HuH-7.5 (cell line): ENCODE data around the gene C1QTNF4.
A peak's percentile ranks its signal among the peaks of the same experiment; 100 is the strongest.
"Not testable (repeated sequence)": the region's sequence is repeated elsewhere in the genome, so short reads cannot be mapped to it uniquely, and the experiment has no call there.

Experiments
- DNase-seq: peaks from one replicate; pipeline ENCODE4 v3.0.0; 2011; ENCODE audit warnings: low spot score

Gene C1QTNF4

GRCh38 chr11:47593934-47594855 lies at the start of gene C1QTNF4:
C1QTNF4 (minus strand) TSS chr11:47594411; CDS start chr11:47590810, 3,601 bp downstream.
- no peak for DNase-seq

- DNase-seq, result peak; percentile 86
Measured at GRCh38 chr11:47642099-47642855, 48.1 kb upstream of the C1QTNF4 start, which contains the start of gene MTCH2. MTCH2 (minus strand) TSS chr11:47642559; CDS start chr11:47642465, 94 bp downstream.

GRCh38 chr11:47641600-47642098 lies 47.4 kb upstream of the C1QTNF4 start:
- DNase-seq, result no peak

- DNase-seq, result not testable (repeated sequence)
Measured at GRCh38 chr11:47640506-47640905, 46.3 kb upstream of the C1QTNF4 start.

- DNase-seq, result not testable (repeated sequence)
Measured at GRCh38 chr11:47636331-47636730, 42.1 kb upstream of the C1QTNF4 start.

GRCh38 chr11:47631473-47631872 lies 37.3 kb upstream of the C1QTNF4 start:
- no peak for DNase-seq

GRCh38 chr11:47628026-47628425 lies 33.8 kb upstream of the C1QTNF4 start:
- DNase-seq, result no peak

GRCh38 chr11:47626234-47626633 lies 32.0 kb upstream of the C1QTNF4 start:
- DNase-seq, result no peak

GRCh38 chr11:47620836-47621378 lies 26.7 kb upstream of the C1QTNF4 start:
- no peak for DNase-seq

GRCh38 chr11:47617417-47617809 lies 23.2 kb upstream of the C1QTNF4 start:
- no peak for DNase-seq

- DNase-seq, result no peak
Measured at GRCh38 chr11:47616726-47617416, 22.7 kb upstream of the C1QTNF4 start.

GRCh38 chr11:47615249-47615648 lies 21.0 kb upstream of the C1QTNF4 start:
- no peak for DNase-seq

- no peak for DNase-seq
Measured at GRCh38 chr11:47611348-47611794, 17.2 kb upstream of the C1QTNF4 start.

GRCh38 chr11:47609675-47610074 lies 15.5 kb upstream of the C1QTNF4 start:
- DNase-seq, result no peak

- no peak for DNase-seq
Measured at GRCh38 chr11:47607380-47607779, 13.2 kb upstream of the C1QTNF4 start.

- DNase-seq, result no peak
Measured at GRCh38 chr11:47606731-47607130, 12.5 kb upstream of the C1QTNF4 start.

- DNase-seq, result no peak
Measured at GRCh38 chr11:47605921-47606320, 11.7 kb upstream of the C1QTNF4 start.

- no peak for DNase-seq
Measured at GRCh38 chr11:47603295-47603694, 9.1 kb upstream of the C1QTNF4 start.

- no peak for DNase-seq
Measured at GRCh38 chr11:47599902-47600301, 5.7 kb upstream of the C1QTNF4 start.

- no peak for DNase-seq
Measured at GRCh38 chr11:47595967-47596366, 1.8 kb upstream of the C1QTNF4 start.

GRCh38 chr11:47595029-47595428 lies 818 bp upstream of the C1QTNF4 start:
- no peak for DNase-seq

GRCh38 chr11:47593492-47593933 lies 698 bp downstream of the C1QTNF4 start:
- DNase-seq, result no peak
